MCF 10A (cell line): ENCODE results near the gene ABLIM3. TPM values are rescaled to one million over a fixed set of nuclear protein-coding genes. Genes with fewer than 3 reads are reported as not detected.

ENCODE experiments used
- BruUV-seq: library from RNA; stranded (reverse); fragments of 400-500 nt; replicated peaks from 2 replicates; lab custom pipeline; 2021; lab: Mats Ljungman, UMichigan
- CTCF ChIA-PET: fragments of 300-600 bp; sonication (Branson Sonifier 250); formaldehyde crosslinking; extraction: SDS; loops from one replicate; lab custom pipeline; 2021; ENCODE audit warnings: antibody characterized with exemption, inconsistent platforms; lab: Yijun Ruan, JAX
- POLR2A ChIA-PET: fragments of 300-600, 350-650 bp; sonication (Branson Sonifier 250); formaldehyde crosslinking; extraction: SDS; loops from one replicate; lab custom pipeline; 2020; ENCODE audit warnings: antibody characterized with exemption, inconsistent platforms; lab: Yijun Ruan, JAX
- DNase-seq: peaks from one replicate; pipeline ENCODE4 v3.0.0-alpha.2; 2018; ENCODE audit not compliant: unreplicated experiment
- H3K27ac Mint-ChIP-seq: one replicate; pipeline ENCODE4 v1.8.0; 2022; ENCODE audit warnings: mild to moderate bottlenecking, low read depth, mixed read lengths; ENCODE audit not compliant: unreplicated experiment
- H3K27me3 Mint-ChIP-seq: one replicate; pipeline ENCODE4 v1.8.0; 2022; ENCODE audit warnings: mixed read lengths; ENCODE audit not compliant: insufficient read depth, unreplicated experiment
- H3K36me3 Mint-ChIP-seq: one replicate; pipeline ENCODE4 v1.8.0; 2022; ENCODE audit warnings: mild to moderate bottlenecking, moderate library complexity, mixed read lengths; ENCODE audit not compliant: insufficient read depth, unreplicated experiment
- H3K4me1 Mint-ChIP-seq: one replicate; pipeline ENCODE4 v1.8.0; 2022; ENCODE audit warnings: mixed read lengths; ENCODE audit not compliant: insufficient read depth, unreplicated experiment
- H3K4me3 Mint-ChIP-seq: one replicate; pipeline ENCODE4 v1.8.0; 2022; ENCODE audit warnings: mild to moderate bottlenecking, moderate library complexity, mixed read lengths; ENCODE audit not compliant: unreplicated experiment
- H3K9me3 Mint-ChIP-seq: one replicate; pipeline ENCODE4 v1.8.0; 2022; ENCODE audit warnings: mixed read lengths; ENCODE audit not compliant: unreplicated experiment
- intact Hi-C: fragments of 100-400 bp; cut with micrococcal nuclease; formaldehyde crosslinking; loops from 2 replicates; pipeline ENCODE4 v1.14.1; 2022
- total RNA-seq: library from RNA; stranded (reverse); gene quantifications from 2 replicates; pipeline ENCODE4 v1.2.3, GENCODE V29; 2022
- TF ChIP-seq, protein P1 (sequence below): fragments of 200-600 bp; IDR thresholded peaks from one replicate; pipeline ENCODE4 v1.8.0; 2022; ENCODE audit warnings: antibody characterized with exemption, mild to moderate bottlenecking; ENCODE audit not compliant: unreplicated experiment

The ABLIM3 gene
- total RNA-seq, 1 experiment from 2014 or later, result 168 TPM

DNA sequence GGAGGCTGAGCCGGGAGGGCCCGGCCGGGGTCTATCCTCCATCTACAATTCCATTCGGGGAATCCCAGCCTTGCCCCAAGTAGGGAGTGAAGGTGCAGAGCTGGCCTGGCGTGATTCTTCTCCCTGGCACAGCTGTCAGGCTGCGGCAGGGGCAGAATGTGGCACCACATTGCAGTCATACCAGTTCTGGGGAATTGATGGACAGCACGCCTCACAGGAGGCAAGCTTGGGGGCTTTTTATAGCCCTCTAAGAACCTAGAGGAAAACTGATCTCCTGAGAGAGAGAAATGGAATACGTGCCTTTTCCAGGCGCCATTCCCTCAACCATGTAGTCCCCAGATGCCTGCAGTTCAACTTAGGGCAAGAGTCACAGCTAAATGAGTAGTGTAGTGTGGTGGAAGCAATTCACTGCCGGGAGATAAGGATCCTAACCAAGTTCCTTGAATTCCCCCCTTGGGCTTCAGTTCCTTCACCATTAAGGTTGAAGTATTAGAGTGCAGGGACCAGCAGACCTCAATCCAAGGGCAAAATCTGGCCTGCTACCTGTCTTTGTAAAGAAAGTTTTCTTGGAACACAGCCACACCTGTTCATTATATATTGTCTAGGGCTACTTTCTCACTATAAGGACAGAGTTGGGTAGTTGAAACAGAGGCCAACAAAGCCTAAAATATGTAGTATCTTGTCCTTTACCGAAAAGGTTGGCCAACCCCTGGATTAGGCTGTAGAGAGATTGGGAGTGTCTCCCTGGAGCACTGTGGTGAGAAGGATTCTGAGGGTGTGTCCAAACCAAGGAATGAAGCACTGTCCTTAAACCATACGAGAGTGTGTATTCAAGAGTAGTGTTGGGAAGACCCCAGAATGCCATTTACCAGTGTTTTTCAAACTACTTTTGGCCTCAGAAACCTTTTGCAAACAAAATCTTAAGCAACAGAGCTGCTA, 141.0 kb downstream of the ABLIM3 start:
- Mint-ChIP-seq H3K9me3 (no peaks in the 10 kb centered on the region), H3K36me3 (no peaks in the 10 kb centered on the region), H3K4me3 (no peak overlapping the region), H3K4me1 (peaks cover 13% of the 10 kb centered on the region), H3K27me3 (no peaks in the 10 kb centered on the region), H3K27ac (no peak overlapping the region)
- intact Hi-C loops, result no loop called here
- ChIA-PET POLR2A (interaction anchor here (0.5 to 1.6 kb wide), 3 partner anchors 10 to 158 kb away, joined by 3 read pairs; no protein-coding TSS in a partner anchor), CTCF (interaction anchor here (0.6 to 1.7 kb wide), 3 partner anchors 13 to 503 kb away, joined by 3 to 4 read pairs (median 3); no protein-coding TSS in a partner anchor)
- TF ChIP-seq, protein P1, sequence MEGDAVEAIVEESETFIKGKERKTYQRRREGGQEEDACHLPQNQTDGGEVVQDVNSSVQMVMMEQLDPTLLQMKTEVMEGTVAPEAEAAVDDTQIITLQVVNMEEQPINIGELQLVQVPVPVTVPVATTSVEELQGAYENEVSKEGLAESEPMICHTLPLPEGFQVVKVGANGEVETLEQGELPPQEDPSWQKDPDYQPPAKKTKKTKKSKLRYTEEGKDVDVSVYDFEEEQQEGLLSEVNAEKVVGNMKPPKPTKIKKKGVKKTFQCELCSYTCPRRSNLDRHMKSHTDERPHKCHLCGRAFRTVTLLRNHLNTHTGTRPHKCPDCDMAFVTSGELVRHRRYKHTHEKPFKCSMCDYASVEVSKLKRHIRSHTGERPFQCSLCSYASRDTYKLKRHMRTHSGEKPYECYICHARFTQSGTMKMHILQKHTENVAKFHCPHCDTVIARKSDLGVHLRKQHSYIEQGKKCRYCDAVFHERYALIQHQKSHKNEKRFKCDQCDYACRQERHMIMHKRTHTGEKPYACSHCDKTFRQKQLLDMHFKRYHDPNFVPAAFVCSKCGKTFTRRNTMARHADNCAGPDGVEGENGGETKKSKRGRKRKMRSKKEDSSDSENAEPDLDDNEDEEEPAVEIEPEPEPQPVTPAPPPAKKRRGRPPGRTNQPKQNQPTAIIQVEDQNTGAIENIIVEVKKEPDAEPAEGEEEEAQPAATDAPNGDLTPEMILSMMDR, result no peak
- no TSS peak for BruUV-seq
- DNase-seq, result no peak

- TF ChIP-seq, protein P1, result no peak
- intact Hi-C loops, result no loop called here
- Mint-ChIP-seq H3K4me1 (peaks cover 13% of the 10 kb centered on the region), H3K36me3 (no peaks in the 10 kb centered on the region), H3K9me3 (no peaks in the 10 kb centered on the region), H3K27ac (no peak overlapping the region), H3K4me3 (no peak overlapping the region), H3K27me3 (no peaks in the 10 kb centered on the region)
- DNase-seq, result no peak
- ChIA-PET CTCF (interaction anchor here (0.7 to 1.7 kb wide), 2 partner anchors 14 to 37 kb away, joined by 3 to 4 read pairs; no protein-coding TSS in a partner anchor), POLR2A (interaction anchor here (0.7 to 1.6 kb wide), 2 partner anchors 11 to 163 kb away, joined by 3 read pairs; no protein-coding TSS in a partner anchor)
- no TSS peak for BruUV-seq
Measured at GRCh38 chr5:149282966-149283332, 141.7 kb downstream of the ABLIM3 start.

- H3K27me3 Mint-ChIP-seq, result no peaks in the 10 kb centered on the region
- H3K9me3 Mint-ChIP-seq, result no peaks in the 10 kb centered on the region
- H3K27ac Mint-ChIP-seq, result no peak overlapping the region
- CTCF ChIA-PET, result interaction anchor here (0.7 to 1.2 kb wide), 3 partner anchors 9 to 36 kb away, joined by 3 read pairs; no protein-coding TSS in a partner anchor
- POLR2A ChIA-PET, result interaction anchor here (0.6 to 1.6 kb wide), 4 partner anchors 12 to 855 kb away, joined by 3 to 4 read pairs (median 3); no protein-coding TSS in a partner anchor
- intact Hi-C loops, result no loop called here
- TF ChIP-seq, protein P1, result no peak
- peaks cover 13% of the 10 kb centered on the region for H3K4me1 Mint-ChIP-seq
- no peak for DNase-seq
- BruUV-seq, result no TSS peak
- H3K4me3 Mint-ChIP-seq, result no peak overlapping the region
- H3K36me3 Mint-ChIP-seq, result no peaks in the 10 kb centered on the region
Measured at GRCh38 chr5:149283626-149284480, 142.6 kb downstream of the ABLIM3 start.
